CD4-positive, alpha-beta T cell treated with Interleukin-6 for 4 hours (primary cell): ENCODE results near the gene CBLN3.
A peak's percentile ranks its signal among the peaks of the same experiment; 100 is the strongest.
"Not testable (repeated sequence)": the region's sequence is repeated elsewhere in the genome, so short reads cannot be mapped to it uniquely, and the experiment has no call there.

Experiments used
- DNase-seq: peaks from one replicate; pipeline ENCODE4 v3.0.0-alpha.2; 2020; ENCODE audit warnings: mixed read lengths

Gene CBLN3

DNA sequence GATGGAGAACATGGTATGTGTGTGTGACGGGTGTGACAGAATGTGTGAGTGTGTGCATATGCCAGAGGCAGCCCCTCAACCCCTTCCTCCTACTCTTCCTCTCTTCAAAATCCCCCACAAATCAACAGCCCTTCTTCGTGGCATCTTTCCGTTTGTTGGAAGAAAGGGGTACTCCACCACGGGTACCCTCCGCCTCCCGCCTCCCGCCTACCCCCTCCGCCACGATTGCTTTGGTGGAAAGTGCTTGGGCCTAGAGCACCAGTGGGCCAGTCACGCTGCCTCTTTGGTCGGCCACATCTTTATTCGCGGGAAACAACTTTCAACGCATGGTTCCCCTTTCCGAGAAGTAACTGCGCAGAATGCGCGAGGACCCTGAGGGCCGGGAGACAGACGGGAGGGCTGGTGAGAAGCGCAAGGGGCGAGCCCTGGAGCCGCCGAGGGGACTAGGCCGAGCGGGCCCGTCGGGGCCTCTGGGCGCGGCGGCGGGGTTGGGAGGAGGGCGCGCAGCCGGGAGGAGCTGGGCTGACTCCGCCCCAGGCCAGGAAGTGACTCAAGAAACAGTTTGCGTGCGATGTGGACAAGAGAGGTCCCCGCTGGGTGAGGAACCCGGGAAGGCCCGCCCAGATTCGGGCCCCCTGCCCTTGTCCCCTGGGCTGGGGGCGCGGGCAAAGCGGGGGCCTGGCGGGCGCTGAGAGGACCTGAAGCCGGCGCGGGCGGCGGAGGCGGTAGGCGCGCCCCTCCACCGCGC is at the start of gene CBLN3, which contains the start of gene KHNYN:
CBLN3 (minus strand) TSS at position 274 of the 748 bp plus-strand sequence. CDS start 614 bp downstream, outside the sequence.
KHNYN (plus strand) TSS at position 560 of the 748 bp plus-strand sequence. CDS start 777 bp downstream, outside the sequence.
- DNase-seq: peak; percentile 90

DNA sequence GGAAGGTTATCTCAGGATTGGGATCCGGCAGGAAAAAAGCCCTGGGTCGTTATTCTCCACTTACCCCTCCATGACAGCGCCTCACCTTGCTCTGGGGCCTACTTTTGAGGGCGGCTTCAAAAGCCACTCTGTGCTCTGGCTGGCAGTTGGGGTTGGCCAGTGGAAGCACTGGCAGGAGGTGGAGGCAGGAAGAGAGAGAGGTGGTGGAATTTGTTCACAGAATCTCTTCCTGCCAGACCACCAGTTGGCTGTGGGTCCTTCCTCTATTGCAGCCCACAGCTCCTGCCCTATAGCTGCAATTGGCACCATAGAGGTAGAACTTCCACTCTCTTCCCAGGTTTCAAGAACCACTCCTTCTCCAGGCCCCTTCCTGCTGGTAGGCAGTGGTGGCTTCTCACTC is 45.8 kb upstream of the CBLN3 start:
- DNase-seq: no peak

DNA sequence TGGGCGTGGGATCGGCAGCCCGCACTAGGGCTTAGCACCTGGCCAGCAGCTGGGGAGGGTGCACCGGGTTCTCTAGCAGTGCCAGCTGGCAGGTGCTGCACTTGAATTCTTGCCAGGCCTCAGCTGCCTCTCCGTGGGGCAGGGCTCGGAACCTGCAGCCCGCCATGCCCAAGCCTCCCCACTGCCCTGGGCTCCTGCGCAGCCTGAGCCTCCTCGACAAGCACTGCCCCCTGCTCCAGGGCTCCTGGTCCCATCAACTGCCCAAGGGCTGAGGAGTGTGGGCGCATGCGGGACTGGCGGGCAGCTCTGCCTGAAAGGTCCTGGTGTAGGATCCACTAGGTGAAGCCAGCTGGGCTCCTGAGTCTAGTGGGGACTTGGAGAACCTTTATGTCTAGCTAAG is 43.7 kb upstream of the CBLN3 start:
- DNase-seq: no peak

DNA sequence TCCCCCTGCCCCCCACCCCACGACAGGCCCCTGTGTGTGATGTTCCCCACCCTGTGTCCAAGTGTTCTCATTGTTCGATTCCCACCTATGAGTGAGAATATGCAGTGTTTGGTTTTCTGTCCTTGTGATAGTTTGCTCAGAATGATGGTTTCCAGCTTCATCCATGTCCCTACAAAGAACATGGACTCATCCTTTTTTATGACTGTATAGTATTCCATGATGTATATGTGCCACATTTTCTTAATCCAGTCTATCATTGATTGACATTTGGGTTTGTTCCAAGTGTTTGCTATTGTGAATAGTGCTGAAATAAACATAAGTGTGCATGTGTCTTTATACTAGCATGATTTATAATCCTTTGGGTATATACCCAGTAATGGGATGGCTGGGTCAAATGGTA is 41.0 kb upstream of the CBLN3 start:
- not testable (repeated sequence) for DNase-seq

DNA sequence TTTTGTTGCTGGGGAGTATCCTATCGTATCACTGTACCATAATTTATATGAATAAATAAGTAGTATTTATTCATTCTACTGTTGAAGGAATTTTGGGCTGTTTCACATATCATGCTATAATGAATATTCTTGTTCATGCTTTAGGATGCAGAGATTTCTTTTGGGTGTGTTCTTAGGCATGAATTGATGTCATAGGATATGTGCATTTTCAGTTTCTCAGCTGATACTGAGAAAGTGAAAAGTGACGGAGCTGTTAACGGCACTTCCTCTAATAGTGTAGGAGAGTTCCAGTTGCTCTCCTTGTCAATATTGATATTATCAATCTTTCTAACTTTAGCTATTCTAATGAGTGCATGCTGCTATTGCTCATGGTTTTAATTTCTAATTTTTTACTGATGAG is 36.3 kb upstream of the CBLN3 start:
- no peak for DNase-seq

DNA sequence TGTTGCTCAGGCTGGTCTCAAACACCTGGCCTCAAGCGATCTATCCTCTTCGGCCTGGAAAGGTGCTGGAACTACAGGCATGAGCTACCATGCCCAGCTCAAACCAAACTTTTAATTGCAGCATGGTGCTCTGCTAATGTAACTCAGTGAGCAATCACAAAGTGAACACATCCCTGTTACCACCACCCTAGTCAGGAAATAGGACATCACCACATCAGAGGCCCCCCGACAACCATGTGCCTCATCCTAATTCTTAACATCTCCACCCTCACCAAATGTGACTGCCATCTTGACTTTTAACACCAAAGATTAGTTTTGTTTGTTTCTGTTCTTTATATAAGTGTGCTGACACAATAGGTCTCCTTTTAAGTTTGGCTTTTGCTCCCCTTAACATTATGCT is 35.9 kb upstream of the CBLN3 start:
- DNase-seq: peak; percentile 44

DNA sequence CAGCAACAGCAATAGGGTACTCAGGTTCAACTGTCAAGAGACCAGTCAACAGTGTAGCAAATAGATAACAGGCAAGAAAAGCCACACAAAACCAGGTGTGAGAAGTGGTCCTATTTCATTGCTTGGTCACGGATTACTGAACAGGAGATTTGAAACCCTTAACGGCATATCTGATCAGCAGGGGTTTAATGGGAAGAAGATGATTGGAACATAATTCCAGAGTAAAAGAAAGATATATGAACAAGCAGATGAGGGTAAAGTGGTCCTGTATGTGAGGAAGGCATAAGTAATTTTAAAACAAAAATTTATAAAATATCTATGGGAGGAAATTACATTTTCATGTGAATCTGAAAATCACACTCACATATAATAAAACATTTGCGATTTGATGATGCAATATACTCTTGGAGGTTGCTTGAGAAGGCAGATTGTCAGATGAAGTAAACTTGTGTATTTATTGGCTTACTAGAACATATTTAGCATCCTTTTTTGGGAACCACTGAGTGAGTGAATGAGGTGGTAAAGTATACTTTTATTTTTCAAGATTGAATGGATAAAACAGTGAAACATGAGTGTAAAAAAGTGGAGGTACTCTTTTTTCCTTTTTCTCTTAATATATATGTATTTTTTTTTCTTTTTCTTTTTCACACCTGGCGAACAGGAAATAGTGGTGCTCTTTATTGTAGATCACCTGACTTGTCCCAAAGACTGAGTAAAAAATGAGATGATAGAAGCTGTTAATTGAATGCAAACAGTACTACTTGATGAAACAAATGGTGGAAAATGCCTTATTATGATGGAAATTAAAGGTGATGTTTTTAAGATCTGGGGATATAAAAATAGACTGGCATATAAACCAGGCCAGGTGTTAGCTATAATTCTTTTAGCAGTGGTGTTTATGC is 34.7 kb upstream of the CBLN3 start:
- DNase-seq: no peak

DNA sequence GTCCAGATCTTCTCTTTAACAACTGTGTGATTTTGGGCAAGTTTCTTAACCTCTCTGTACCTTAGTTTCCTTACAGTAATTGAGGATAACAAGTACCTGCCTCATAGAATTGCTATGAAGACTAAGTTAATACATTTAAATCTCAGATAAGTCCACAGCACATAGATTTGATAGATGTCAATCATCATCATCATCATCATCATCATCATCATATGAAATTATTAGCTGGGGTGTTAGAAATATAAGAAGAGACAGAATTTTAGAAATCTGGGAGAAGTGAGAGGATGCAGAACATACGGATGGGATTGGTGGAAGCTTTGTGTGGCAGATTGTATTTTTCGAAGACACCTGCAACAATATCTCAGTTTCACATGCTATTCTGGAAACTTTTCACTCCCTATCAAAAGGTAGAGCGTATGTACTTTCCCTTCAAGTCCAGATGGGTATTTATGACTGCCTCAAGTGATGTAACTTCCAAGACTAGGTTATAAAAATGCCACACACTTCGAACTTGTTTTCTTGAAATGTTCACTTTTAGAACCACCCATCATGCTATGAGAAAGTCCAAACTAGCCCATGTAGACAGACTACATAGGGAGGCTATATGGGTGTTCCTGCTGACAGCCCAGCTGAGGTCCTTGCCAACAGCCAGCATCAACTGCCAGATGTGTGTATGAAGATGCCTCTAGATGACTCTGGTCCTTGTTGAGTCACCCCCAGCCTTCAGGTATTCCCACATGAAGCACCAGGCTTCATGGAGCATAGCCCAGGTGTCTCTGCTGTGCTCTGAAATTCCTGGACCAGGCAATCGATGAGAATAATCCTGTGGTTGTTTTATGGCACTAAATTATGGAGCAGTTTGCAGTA is 33.8 kb upstream of the CBLN3 start:
- DNase-seq: no peak

DNA sequence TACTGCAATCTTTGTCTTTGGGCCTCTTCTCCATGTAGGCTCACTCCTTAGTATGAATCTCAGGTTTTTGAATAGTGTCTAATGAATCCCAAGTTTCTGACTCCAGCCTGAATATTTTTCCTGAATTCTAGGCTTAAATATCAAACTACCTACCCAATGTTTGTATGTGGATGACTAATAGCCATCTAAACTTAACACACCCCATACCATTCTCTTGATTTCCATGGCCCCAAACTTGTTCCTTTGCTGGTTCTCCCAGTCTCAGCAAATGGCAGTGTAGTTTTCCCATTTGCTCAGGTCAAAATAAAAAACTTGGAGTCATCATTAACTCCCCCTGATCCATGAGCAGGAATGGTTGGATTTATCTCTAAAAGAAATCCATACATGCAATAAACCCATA is 31.9 kb upstream of the CBLN3 start:
- no peak for DNase-seq

DNA sequence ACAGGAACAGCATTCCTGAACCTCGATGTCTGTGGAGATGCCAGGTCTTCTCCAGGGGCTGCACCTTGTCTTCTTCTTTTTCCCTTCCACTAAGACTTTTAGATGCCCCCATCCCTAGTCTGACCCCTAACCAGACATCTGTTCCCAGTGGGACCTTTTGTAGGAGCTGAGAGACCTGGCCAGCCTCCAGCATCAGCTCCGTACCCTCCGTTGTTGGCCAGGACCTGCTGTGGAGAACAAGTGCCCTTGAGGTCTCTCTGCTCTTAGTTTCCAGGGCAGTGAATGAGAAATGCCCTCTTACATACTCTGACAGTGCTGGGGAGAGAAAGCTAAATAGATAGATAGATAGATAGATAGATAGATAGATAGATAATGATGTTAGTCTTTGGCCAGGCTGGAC is 29.9 kb upstream of the CBLN3 start:
- no peak for DNase-seq

DNA sequence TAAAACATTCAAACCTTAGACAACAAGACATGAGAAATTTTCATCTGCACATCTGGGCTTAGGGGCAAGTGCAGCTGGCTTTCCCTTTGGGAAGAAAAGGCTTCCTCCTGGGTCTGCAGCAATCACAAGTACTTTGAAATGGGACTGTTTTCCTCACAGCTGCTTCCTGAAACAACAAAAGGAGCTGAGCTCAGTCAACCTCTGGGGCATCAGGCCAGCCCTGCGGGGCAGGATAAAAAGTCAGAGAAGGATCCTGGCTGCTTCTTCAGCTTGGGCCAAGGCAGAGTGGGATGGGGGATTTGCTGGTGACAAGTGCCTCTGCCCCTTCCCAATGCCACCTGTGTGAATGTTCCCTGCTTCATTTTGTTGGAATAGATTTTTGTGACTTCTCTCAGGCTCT is 29.3 kb upstream of the CBLN3 start:
- DNase-seq: no peak

DNA sequence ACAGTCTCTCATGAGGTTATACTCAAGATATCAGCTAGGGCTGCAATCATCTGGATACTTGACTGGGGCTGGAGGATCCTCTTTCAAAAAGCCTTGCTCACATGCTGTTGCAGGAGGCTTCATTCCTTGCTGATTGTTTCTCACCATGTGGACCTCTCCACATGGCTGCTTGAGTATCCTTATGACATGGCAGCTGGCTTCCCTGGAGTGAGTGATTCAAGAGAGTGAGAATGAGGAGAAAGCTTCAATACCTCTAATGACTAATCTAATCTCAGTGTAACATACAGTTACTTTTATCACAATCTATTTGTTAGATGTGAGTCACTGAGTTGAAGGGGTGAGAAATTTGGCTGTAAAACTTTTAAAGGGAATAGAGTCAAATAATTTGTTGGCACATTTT is 27.5 kb upstream of the CBLN3 start:
- DNase-seq: no peak

DNA sequence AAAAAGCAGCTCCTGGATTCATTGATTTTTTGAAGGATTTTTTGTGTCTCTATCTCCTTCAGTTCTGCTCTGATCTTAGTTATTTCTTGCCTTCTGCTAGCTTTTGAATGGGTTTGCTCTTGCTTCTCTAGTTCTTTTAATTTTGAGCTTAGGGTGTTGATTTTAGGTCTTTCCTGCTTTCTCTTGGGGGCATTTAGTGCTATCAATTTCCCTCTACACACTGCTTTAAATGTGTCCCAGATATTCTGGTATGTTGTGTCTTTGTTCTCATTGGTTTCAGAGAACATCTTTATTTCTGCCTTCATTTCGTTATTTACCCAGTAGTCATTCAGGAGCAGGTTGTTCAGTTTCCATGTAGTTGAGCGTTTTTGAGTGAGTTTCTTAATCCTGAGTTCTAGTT is 21.4 kb upstream of the CBLN3 start:
- DNase-seq: not testable (repeated sequence)

DNA sequence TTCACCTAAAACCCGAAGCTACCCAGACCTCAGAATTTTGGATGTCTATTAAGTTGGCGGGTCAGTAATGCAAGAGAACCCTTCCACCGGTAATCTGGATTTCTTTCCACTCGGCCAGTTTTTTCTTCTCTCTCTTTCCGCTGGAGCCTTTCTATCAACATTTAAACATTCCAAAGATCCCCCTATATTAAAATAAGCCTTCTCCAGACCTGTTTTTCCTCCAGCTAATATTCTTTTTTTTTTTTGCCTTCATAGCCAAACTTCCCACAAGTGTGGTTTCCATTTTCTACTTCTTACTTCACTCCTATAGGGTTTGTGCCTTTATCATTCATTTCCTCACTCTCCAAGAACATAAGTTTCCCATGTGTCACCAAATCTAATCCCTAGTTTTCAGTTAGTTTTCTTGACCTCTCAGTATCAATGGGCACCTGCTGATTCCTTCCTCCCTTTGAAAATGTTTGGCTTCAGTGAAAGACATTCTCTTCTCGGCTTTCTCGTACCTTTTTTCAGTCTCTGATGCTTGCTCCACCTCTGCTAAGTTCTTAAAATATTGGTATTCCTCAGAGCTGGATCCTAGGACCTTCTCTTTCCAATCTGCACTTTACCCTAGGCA is 13.7 kb upstream of the CBLN3 start:
- no peak for DNase-seq

DNA sequence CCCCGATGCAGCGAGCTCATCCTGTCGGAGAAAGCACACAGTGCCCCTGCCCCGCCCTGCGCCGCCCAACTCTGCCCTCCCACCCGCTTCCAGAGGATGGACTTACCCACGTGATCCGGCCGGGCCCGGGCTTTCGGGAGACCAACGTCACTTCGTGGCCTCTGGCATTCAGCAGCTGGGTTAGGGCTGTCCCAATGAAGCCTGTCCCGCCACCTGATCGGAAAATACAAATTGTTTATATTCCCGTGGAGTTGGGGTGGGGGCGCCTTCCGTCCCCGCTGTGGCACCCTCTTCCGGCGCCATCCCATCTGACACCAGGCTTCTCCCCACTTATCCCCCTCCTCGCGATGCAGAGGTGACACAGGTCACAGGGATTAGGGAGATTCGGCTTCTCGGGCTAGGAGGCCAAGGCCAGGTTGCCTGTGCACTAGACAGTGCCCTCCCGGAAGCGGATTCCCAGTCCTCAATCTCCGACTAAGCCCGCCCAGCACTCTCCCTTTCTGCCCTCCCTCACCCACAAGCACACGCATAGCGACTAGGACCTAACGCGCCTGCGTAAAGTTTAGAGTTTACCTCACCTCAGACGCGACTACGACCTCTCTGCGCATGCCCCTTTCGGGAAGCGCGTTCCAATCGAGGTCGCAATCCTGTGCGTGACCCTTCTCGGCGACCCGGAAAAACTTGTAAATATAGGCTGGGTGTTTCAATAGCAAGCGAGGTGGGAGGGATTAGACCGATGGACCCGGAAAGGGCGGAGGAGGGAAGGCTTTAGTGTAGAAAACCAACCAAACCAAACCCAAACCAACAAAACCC is 13.0 kb upstream of the CBLN3 start, which contains the start of gene SDR39U1:
SDR39U1 (minus strand) TSS at position 537 of the 813 bp plus-strand sequence; CDS start at position 530, 7 bp downstream.
- DNase-seq: peak; percentile 97

DNA sequence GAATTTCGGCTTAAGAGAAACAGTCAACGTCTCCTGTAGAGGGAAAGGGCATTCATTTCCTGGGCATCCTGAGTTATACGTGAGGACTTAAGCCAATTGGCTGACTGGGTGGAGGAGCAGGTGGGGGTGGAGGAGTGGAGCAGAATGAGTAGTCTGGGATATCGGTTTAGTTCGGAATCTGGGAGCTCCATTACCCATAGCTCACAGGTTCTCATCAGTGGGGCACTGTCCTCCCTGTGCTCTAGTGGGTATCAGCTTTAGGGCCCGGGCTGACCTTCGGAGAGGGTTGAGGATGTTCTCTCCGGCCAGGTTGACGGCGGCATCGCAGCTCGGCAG is 12.4 kb upstream of the CBLN3 start:
- DNase-seq: no peak

DNA sequence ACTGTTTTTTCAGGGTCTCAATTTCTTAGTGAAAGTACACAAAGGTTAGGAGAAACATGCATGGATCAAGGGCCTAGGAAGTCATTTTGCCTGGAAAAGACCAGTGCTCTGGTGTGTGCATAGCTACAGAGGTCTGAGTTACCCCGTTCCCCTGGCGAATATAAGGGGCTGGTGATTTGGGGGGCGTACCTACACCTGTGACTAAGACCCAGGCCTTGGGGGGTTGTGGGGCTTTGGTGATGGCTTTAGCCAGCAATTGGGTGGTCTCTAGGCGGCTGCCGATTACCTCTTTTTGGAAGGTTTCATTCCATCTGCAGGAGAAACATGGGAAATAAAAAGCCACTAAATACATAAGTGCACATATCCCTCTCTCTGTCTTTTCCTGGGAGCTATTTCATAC is 12.0 kb upstream of the CBLN3 start:
- no peak for DNase-seq

DNA sequence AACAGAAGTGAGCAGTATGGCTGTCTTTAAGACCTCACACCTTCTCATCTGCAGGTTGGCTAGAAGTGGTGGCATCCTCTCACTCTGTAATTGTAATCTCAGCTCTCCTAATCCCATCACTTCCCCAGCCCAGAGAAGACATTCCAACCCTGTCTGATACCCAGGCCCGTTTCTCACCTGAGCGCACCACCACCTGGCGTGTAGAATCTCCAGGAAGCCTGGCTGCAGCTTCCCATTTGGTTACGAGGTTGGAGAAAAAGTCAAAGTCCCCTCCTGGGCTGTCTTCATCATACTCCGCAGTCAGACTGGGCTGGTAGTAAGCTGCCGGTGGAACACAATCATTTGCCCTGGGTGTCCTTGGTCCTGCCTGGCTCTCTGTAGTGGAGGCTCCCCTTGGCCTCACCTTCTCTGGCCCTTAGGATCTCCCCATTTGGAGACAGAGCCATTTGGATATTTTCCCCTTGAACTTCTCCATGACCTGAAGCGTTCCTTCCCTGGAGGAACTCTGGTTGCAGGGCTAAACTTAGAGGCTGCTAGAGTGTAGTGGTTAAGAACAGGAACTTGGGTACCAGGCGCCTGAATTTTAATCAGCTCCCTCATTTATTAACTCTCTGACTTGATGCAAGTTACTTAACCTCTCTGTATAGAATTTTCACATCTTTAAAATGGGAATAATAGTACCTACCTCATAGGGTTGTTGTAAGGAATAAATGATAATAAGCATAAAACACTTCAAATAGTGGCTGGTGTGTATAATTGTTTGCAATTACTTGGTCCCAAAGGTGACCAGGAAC is 11.3 kb upstream of the CBLN3 start:
- DNase-seq: no peak

DNA sequence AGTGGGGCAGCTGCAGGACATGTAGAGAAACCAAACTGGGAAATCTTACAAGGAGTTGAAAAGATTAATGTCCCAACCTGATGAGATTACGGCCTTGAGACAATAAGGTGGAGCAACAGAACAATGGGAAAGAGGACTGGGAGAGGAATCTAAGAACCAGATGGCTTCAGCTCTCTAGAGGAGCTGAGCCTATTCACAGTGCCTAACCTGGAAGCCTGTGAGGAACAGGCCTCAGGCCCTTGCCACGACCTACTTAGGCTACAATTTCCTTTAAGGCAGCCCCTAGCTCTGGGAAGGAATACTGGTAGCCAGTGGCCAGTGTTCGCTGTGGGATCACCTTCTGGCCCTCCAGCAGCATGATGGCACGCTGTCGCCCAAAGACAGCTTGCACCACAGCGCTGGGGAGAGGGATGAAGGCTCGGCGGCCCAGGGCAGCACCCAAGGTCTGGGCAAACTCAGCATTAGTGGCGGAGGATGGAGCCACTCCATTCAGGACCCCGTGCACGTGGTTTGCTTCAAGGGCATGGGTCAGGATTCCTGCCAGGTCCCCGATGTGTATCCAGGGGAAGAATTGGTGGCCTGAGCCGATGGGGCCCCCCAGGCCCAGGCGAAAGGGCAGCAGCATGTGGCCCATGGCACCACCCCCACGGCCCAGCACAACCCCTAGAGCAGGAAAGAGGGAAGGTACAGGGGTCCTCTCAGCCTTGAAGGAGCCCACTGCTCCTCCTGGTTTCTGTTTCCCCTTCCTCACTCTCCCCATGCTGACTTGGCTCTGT is 10.6 kb upstream of the CBLN3 start:
- DNase-seq: no peak

DNA sequence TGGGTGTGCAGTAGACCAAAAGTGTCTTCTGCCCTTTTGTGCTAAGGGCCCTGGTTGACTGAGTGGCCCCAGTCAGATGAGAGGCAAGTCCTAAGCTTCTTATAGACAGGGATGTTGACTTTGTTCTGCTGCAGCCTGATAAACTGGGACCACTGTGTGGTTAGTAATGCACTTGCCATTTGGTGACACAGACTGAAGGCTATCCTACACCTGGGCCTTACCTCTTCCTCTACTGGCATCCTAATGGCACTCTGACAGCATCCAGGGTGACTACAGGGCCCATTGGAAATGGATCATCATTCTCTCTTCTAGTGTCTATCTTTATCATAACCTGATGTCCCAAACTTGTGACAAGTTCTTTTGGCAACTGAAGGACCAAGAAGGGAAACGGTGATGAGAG is 9.8 kb upstream of the CBLN3 start:
- DNase-seq: no peak
